Measurements from ENCODE around the gene HMOX1.

GRCh38 chr22:35432228-35432905 lies 51.5 kb downstream of the HMOX1 start:
- no peak for TF ChIP-seq EZH2 (IDR thresholded peaks at IDR 0.05; ENCODE audit: low read length)
- TF ChIP-seq CTCF (optimal IDR thresholded peaks at IDR 0.05 in 1 of 3, IDR thresholded peaks at IDR 0.05 in 1 of 3, conservative IDR thresholded peaks at IDR 0.05 in 1 of 3; ENCODE audit: extremely low read depth in 1 of 3, insufficient read depth in 2 of 3, low read length in 3 of 3) = no peak
